HG02840 (cell line): ENCODE measurements around the gene ACSF2.
"Not testable (repeated sequence)": the region's sequence is repeated elsewhere in the genome, so short reads cannot be mapped to it uniquely, and the experiment has no call there.

Source experiments
- ATAC-seq: cut with Tn5 transposase; IDR thresholded peaks from one replicate; pipeline ENCODE4 v1.9.1; 2021; ENCODE audit warnings: mild to moderate bottlenecking, moderate library complexity, moderate number of reproducible peaks; ENCODE audit not compliant: unreplicated experiment, low FRiP score

The ACSF2 gene

DNA sequence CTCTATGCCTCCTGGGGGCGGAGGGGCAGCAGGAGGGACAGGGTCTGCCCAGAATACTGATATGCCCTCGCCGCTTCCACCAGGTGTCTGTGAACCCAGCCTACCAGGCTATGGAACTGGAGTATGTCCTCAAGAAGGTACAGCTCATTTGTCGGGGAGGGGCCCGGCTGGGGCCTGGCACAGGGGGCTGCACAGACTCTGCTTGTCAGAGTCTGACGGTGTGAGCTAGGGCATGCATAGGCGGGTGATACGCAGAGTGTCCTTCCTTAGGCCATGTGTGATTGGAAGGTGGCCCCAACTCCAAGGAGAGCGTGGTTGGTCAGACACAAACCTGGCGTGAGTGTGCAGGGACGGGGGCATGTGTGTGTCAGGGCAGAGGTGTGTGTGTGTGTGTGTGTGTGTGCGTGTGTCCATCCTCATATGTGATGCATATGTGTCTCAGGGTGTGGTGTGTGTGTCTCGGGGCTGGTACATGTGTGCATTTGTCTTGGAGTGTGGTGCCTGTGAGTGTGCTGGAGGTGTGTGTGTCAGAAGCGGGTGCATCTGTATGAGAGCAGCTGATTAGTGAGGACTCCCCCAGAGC lies 35.6 kb downstream of the ACSF2 start:
- no peak for ATAC-seq

DNA sequence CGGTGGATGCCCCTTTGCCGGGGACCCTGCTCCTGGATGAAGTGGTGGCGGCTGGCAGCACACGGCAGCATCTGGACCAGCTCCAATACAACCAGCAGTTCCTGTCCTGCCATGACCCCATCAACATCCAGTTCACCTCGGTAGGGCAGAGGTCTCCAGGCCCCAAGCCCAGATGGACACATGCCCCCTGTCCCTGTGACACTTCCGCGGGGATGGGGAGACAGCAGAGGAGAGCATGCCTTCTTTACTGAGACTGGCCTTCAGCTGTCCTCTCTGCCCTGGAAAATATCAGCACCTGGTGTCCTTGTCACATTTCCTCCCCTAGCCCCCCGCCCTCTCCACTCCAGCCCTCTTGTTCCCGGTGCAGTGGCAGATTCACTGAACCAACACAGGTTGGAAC lies 36.4 kb downstream of the ACSF2 start:
- ATAC-seq, result no peak

DNA sequence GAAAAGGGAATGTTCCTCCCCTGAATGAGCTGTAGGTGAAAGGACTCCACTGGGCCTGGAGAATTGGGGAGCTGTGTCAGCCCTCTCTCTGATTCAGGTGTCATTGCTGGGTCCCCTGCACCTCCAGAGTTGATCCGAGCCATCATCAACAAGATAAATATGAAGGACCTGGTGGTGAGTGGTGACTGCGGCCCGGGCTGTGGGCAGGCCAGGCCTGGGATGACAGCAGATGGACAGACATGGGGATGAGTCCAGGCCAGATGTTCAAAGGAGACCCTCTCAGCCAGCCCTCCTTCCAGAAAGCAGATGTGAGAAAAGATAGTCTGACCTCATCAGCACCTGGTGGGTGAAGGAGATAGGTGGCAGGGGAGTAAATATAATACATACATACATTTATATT lies 38.1 kb downstream of the ACSF2 start:
- no peak for ATAC-seq

DNA sequence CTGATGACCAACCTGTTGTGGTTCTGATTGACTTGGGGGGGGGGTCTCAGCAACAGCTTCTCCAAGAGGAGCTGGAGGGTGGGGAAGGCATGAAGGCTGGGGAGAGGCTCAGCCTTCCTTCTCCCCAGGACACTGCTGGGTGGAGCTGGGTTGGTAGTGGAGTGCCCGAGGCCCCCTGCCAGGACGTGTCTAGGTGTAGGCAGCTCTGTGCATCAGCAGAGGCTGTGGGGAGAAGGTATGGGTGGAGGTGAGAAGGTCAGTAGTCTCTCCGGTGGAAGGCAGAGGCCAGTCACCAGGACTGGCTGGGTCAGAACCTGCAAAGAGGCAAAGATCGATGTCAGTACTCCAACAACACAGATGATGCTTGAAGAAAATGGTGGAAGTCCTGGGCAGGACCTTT lies 38.7 kb downstream of the ACSF2 start:
- ATAC-seq, result no peak

DNA sequence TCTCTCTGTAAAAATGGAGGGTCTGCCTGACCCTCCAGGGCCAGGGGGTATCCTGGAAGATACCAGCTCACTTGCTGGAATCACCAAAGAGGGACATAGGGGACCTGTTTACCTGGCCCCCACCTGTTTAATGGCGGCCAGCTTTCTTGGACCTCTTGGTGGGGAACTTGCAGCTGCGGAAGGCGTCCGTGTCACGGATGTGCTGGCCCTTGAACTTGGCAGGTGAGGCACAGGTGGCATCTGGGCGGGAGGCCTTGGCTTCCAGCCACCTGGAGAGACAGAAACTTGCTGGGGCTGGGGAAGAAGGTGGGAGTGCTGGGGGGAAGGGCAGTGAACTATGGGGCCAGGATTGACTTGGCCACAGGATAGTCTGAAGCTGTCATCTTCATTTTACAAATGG lies 39.2 kb downstream of the ACSF2 start:
- no peak for ATAC-seq

DNA sequence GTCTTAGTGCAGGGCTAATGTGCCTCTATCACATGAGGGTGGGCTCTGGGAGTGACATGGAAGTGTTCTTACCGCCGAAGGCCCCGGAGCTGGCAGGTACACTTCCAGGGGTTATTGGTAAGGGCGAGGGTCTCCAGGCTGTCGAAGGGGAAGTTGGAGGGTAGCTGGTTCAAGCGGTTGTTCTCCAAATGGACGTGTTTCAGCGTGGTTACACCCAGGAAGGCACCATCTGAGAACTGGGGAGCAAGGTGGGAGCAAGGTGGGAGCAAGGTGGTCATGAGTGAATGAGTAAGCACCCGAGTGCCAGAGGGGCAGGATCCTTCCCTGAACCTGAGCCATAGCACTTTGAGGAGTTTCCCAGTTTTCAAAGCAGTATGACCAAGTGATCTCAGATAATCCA lies 39.6 kb downstream of the ACSF2 start:
- no peak for ATAC-seq

DNA sequence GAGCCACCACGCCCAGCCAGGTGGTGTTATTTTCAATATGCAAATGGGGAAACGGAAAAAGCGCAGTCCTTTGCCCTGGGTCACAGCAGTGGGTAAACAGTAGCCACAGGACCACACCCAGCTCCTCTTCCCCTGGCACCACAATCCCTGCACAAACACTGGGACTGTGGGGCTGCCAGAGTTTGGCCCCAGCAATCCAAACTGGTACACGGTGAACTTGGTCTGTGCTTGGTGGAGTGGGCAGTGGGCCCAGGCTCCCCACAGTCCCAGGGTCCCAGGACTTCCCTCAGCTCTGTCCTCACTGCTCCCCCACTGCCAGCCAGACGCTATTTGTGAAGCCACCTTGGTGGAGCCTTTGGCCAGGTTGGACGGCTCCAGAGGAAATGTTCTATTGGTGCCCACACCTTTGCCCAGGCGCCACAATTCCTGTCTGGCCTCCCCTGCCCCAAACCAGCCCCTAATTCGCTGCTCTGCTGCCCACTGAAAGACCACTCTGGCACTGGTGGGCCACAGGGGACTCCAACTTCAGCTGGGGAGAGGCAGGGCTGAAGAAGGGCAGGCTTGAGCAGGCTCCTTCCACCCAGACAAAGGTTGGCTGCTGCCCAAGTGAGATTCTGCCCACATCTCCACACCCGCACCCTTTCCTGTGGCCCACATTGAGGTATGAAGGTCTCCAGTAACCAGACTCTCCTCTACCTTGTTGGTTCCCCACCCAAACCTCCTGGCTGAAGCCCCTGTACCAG lies 40.5 kb downstream of the ACSF2 start:
- ATAC-seq, result no peak

DNA sequence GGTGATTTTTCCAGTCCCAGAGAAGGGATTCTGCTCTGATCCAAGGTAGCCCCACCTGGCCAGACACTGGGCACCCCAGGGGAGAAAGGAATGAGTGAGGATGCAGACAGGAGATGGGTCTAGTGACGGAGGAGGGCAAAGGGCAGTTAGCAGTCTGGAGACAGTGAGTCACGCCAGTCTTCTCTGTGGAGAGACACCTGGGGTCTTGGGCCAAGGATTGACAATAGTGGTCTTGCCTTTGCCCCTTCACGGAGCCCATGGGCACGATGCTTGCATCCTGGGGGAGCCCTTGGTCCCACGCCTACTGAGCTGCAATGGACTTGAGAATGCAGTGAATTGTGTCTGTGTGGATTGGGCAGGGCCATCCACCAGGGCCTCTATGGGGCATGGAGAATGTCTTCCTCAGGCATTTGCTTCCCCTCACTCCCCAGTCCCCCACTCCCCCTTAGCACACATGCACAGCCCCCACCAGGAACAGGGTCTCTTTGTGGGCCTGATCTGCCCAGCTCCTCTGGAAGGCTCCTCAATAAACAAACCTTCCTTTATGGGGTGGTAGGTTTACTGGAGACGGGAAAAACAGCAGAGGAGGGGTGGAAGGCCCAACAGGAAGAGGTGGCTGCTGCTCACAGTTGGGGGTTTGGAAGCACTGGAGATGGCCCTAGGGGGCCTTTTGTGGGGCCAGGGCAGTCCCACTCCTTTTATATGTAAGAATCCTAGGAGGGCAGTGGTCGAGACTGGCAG lies 41.3 kb downstream of the ACSF2 start:
- ATAC-seq, result no peak

DNA sequence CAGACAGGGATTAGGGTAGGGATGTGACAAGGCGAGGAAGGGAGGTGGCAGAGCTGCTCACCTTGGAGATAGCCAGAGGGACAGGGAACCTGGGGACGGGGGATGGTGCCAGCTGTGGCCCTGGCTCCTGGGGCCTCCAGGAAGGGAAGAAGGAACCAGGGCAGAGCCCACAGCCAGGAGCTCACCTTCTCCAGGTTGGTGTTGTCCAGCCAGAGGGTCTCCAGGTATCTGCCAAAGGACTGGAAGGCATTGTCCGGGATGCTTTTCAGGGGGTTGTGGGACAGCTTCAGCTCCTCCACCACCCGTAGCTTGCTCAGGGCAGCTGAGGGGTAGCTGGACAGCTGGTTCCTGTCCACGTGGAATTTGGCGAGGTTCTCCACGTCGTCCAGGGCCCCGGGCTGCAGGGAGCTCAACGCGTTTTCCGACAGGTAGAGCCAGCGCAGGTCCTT lies 41.9 kb downstream of the ACSF2 start:
- no peak for ATAC-seq

DNA sequence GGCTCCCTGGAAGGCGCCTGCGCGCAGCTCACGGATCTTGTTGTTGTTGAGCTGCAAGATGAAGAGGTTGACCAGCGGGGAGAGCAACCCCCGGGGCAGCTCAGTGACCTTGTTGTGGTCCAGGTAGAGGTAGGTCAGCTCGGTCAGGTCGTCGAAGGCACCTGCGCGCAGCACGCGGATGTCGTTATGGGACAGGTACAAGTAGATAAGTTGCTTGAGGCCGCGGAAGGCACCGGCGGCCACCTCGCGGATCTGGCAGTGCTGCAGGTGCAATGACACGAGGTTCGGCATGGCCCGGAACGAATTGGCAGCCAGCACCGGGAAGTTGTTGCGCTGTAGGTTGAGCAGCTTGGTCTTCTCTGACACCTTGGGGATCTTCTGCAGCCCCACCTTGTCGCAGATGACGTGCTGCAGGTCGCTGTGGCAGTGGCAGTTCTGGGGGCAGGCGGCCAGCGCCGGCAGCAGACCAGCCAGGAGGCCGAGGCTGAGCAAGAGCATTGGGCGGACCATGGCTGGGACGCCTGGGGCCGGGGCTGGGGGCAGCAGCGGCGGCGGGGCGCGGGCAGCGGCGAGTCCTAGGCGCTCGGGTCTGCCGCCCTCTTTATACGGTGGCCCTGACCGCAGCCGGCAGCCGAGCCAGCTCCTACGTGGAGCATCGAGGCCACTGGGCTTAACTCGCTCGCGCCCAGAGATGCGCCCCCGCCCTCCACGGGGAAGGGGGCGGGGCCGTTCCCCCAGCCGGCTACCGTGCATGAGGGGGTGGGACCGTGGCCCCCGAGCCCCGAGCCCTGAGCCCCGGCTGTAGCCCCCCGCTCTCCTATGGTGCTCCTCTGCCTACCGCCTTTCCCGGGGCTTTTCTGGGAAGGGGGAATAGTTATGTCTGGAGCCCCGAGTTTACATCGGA lies 42.5 kb downstream of the ACSF2 start, which contains the start of gene CHAD:
CHAD (minus strand) TSS at position 577 of the 904 bp plus-strand sequence; CDS start at position 510, 67 bp downstream.
- no peak for ATAC-seq

DNA sequence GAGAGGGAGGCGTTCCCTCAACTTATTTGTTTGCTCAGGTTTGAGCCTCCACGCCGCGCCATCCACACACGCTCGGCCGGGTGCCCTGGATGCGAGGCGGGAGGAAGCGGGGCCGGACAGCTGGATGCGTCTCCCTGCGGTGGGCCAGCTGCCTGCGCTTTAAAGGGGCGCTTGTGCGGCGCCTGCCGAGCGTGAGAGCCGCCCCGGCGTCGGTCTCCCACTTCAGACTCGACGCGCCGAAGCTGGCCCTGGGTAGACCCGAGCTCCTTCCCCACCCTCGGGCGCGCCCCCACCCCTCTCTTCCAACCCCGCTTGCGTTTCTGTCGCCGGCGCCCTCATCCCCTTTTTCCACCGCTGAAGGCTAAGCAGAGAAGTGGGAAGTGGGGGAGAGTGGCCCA lies 43.2 kb downstream of the ACSF2 start:
- no peak for ATAC-seq

DNA sequence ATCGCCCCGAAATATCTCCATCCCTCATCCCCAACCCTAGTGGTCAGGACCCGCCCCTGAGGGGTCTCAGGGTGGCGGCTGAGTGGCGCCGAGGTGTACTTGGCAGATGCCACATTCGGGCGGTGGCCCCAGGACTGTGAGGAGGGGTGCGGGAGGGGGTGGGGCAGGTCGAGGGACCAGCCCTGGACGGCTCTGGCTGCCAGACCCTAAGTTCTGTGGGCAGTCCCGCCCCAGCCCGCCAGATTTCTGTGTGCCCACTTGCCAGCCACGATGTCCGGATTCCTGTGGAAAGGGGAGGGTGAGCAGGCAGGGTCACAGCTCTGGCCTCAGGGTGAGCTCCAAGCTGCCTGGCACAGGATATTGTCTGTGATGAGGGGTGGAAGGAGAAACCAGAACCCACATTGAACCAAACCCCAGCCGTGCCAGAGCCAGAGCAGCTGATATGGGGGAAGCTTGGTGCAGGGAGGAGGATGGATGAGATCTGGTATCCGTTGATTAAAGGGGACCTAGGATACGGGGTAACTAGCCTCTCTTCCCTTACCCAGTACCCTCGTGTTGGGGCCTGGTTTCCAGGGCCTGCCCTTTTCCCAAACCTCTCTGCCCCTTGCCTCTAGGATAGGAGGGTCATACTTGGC lies 43.8 kb downstream of the ACSF2 start:
- ATAC-seq, result no peak

DNA sequence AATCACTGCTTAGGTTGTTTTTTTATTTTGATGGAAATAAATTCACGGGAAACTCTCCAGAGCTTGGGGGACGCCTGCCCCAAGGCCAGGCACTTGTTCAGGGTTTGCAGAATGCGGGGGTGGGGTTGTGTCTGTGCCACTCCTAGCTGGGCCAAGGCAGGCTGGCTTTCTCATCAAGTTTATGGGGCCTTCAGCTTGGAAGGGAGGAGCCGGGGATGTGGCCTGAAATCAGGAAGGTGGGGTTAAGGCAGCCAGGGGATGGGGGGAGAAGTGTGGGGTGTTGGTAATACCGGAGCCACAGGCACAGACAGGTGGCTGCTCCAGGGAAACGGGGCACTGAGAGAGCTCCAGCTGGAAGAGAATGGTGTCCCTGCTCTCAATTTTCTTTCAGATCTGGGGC lies 44.4 kb downstream of the ACSF2 start:
- ATAC-seq, result no peak

DNA sequence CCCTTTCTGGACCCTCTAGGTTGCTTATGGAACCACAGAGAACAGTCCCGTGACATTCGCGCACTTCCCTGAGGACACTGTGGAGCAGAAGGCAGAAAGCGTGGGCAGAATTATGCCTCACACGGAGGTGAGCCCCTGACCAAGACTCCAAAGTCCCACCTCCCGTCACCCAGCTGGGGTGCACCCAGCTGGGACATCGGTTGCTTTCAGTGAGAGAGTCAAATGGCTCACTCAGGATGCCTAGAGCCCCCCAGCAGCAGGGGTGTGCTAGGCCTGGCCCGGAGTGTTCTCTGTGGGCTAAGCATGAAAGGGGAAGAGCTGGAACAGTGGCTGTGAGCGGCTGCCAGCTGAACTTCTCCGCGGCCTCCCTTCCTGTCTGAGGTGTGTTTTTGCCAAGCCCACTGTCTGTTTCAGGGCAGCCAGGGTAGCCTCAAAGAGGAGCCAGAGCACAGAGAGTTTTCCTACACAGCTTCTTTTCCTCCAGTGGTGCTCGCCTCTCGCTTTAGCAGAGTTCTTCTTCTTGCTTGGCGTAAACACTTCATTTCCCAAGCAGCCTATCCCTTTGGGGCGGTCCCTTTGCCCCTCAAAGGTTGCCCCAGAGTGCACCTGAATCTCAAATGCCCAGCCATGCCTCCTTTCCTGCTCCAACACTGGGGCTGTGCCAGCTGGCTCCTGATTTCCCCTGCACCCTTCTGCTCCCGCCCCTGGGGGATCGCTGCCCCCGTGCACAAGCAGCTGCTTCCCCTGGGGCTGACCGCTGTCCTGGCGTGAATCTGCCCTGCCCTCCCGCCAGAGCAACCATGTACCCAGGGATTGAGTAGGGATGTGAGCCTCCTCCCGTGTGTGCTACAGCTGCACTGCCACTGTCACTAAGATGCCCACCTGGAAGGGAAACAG lies 45.2 kb downstream of the ACSF2 start:
- no peak for ATAC-seq

DNA sequence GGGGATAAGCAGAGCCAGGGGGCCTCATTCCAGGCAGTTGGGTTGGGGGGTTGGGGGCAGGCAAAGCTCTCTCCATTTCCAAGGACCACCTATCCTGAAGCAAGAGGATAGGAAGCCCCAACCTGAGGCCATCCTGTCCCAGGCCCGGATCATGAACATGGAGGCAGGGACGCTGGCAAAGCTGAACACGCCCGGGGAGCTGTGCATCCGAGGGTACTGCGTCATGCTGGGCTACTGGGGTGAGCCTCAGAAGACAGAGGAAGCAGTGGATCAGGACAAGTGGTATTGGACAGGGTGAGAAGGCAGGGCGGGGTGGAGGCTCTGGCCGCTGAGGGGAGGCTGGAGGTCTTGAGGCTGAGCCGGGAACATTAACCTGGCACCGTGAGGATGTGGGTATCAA lies 46.3 kb downstream of the ACSF2 start:
- ATAC-seq, result no peak

DNA sequence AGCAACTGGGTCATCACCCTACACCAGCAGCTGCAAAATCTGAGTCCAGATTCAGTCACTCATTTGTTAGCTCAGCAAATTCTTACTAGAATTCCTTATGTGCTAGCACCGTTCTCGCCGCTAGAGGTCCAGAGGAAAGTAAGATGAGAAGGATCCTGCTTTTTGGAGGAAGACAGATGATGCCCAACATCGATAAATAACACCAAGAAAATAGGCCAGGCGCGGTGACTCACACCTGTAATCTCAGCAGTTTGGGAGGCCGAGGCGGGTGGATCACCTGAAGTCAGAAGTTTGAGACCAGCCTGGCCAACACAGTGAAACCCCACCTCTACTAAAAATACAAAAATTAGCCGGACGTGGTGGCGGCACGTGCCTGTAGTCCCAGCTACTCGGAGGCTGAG lies 46.7 kb downstream of the ACSF2 start:
- not testable (repeated sequence) for ATAC-seq

DNA sequence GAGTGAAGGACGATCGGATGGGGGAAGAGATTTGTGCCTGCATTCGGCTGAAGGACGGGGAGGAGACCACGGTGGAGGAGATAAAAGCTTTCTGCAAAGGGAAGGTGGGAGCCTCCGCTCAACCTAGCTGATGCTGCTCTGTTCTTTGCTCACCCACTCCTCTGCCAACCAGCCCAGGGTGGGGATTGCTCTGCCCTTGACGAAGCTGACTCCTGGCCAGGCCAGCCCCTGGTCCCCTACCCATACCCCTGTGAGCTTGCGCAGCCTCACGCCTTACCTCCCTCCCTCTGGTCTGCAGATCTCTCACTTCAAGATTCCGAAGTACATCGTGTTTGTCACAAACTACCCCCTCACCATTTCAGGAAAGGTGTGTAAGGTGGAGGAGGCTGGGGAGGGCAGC lies 47.9 kb downstream of the ACSF2 start:
- no peak for ATAC-seq

DNA sequence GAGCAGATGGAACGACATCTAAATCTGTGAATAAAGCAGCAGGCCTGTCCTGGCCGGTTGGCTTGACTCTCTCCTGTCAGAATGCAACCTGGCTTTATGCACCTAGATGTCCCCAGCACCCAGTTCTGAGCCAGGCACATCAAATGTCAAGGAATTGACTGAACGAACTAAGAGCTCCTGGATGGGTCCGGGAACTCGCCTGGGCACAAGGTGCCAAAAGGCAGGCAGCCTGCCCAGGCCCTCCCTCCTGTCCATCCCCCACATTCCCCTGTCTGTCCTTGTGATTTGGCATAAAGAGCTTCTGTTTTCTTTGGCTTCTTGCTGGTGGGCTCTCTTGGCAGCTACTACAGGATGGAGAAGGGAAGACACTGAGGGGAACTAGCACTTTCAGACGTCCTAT lies 48.5 kb downstream of the ACSF2 start:
- no peak for ATAC-seq

DNA sequence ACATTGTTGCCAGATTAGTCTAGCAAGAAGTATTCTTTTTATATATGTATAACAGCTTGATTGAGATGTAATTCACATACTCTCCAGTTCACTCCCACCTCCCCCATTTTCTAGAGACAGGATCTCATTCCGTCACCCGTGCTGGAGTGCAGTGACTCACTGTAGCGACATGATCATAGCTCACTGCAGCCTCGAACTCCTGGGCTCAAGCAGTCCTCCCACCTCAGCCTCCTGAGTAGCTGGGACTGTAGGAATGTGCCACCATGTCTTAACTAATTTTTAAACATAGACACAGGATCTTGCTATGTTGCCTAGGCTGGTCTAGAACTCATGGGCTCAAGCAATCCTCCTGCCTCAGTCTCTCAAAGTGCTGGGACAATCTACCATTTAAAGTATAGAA lies 49.3 kb downstream of the ACSF2 start:
- ATAC-seq, result no peak
